GM21381 (cell line): ENCODE results near the gene NMNAT2.
"Not testable (repeated sequence)": the region's sequence is repeated elsewhere in the genome, so short reads cannot be mapped to it uniquely, and the experiment has no call there.

Experiments used
- ATAC-seq: cut with Tn5 transposase; IDR thresholded peaks from one replicate; pipeline ENCODE4 v1.9.1; 2021; ENCODE audit warnings: mild to moderate bottlenecking, moderate library complexity; ENCODE audit not compliant: unreplicated experiment

NMNAT2 gene

DNA sequence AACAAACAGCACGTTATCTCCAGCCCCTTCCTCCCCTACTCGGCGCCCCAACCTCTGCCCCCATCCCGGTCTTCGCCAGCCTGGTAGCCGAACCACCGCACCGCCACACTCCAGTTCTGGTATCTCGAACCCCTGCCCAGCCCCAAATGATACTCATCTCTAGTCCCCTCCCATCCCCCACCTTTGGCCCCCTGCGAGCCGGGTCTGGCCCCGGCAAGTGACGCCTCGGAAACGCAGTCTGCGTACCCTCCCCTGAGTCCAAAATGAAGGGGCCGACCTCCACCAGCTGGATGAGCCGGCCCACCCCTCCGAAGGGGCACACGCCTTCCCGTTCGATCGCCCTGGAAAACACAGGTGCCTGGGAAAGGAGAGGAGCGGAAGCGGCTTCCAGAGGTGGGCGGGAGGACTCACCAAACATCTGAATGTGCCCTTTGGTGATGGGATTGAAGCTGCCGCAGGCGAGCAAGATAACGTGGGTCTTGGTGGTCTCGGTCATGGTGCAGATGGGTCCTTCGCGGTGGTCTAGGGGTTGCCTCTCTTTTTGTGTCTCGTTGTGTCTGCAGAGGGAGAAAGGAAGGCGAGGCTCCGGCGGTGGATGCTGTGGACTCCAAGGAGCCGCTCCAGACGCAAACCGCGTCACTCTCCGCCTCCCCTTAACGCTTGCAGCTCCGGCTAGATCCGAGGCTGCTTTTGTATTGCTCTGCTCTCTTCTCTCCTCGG is at the start of gene NMNAT2:
TSS of gene NMNAT2 (minus strand) at position 609 of the 720 bp plus-strand sequence. CDS start at position 496, 113 bp downstream.
- ATAC-seq = no peak

DNA sequence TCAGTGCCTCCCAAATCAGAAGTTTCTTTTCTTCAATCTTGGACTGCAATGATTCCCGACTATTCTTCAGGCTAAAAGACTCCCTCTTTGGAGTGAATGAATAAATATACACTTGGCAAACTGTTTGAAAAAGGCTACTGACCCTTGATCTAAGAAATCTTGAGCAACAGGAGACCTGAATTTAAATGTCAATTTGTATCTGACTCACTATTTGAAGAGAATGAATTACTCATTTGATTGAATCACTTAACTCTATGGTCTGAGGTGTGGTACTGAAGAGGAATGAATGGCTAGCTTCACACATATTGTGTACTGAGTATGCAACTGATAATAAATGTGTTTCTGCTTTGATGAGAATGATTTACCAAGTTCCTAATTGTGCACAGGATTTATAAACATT is 49.5 kb upstream of the NMNAT2 start:
- ATAC-seq = no peak

DNA sequence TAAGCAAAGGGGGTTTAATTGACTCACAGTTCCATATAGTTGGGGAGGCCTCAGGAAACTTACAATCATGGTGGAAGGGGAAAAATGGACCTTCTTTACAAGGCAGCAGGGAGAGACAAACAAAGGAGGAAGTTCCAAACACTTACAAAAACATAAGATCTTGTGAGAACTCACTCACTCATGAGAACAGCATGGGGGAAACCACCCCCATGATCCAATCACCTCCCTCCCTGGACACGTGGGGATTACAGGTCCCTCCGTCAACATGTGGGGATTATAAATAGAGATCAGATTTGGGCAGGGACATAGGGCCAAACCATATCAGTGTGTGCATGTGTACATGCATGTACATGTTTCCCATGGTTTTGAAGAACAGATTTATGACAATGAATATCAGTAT is 48.6 kb upstream of the NMNAT2 start:
- ATAC-seq = no peak

DNA sequence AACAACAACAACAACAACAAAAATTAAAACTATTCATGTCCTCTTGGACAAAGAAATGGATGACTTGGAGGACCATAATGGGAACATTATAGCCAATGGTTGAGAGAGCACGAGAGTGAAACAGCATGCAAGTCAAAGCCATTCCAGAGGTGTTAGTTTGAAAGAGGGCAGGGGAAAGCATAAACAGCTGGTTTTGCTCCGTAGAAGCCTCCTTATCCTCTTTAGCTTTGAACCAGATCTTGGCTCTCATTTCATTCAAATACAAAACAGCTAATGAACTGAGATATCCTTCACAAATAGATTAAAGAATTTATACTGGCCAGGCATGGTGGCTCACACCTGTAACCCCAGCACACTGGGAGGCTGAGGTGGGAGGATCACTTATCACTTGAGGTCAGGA is 45.4 kb upstream of the NMNAT2 start:
- ATAC-seq = no peak

- ATAC-seq = no peak
Measured at GRCh38 chr1:183461350-183461749, 43.2 kb upstream of the NMNAT2 start.

- no peak for ATAC-seq
Measured at GRCh38 chr1:183460596-183460995, 42.4 kb upstream of the NMNAT2 start.

- ATAC-seq = no peak
Measured at GRCh38 chr1:183457449-183457848, 39.3 kb upstream of the NMNAT2 start.

- ATAC-seq = no peak
Measured at GRCh38 chr1:183456826-183457225, 38.6 kb upstream of the NMNAT2 start.

DNA sequence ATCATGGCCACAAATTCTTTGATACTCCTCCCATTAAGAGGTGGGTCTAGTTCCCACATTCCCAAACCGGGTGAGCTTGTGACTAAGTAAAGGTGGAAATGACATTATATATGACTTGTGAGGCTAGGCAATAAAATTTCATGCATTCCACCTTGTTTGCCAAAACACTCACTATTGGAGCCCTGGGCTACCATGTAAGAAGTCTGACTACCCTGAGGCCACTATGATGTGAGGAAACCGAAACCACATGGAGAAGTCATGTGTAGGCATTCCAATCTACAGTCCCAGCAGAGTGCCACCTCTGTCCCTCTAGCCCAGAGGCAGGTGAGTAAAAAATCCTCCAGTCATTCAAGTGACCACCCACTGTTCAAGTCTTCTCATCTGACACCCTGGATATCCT is 36.2 kb upstream of the NMNAT2 start:
- ATAC-seq = no peak

- no peak for ATAC-seq
Measured at GRCh38 chr1:183450093-183450492, 31.9 kb upstream of the NMNAT2 start.

- no peak for ATAC-seq
Measured at GRCh38 chr1:183449223-183449770, 31.1 kb upstream of the NMNAT2 start.

GRCh38 chr1:183444243-183444642 is 26.1 kb upstream of the NMNAT2 start:
- ATAC-seq = no peak

- no peak for ATAC-seq
Measured at GRCh38 chr1:183443466-183443865, 25.3 kb upstream of the NMNAT2 start.

DNA sequence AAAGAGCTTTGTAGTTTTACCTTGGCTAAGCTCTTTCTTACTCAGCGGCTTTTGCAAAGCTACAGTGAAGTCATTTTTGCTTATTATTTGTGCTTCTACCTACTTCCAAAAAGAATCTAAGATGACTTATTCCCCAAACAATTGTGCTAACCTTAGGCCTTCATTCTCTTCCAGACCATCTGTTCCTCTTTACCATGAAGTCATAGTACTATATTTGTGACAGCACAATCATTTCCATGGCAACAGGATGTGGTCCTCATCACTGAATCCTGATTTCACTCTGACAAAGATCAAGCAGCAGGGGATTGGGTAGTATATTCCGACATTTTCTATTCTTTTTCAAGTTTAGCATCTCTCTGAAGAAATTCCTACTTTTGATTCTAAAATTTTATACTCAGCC is 24.8 kb upstream of the NMNAT2 start:
- no peak for ATAC-seq

GRCh38 chr1:183438060-183438459 is 19.9 kb upstream of the NMNAT2 start:
- no peak for ATAC-seq

DNA sequence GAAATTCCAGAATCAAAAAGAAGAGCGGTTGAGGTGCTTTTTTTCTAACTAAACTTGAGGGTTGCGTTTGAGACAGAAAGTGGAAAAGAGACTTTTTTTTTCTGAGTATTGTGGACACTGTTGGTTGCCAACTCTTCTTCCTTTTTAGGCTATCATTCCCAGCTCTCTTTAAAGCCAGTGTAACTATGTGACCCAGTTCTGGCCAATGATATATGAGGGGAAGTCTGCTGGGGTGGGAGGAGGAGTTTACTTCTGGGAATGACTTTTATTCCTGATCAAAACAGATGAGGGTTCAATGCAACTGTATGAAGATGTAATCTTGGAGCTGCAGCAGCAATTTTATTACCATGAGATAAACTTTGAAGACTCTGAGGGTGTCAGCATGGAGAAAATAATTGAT is 17.3 kb upstream of the NMNAT2 start:
- ATAC-seq = no peak

DNA sequence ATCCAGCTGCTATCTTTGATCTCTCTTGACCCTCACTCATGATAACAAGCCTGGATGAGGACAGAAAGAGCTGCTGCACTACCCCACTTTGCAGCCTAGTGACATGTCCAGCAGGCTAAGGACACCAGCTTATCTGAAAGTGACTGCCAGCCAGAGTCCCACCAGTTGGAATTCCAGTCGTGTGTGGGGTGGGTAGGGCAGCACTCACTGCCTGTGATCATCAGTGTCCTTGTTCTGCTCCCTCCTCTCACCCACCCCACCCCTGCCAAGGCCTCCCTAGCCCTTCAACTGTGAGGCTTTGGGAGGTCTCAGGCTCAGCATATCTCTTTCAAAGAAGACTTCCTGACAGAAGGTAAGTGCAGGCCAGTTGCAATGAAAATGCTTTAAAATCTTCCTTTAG is 15.5 kb upstream of the NMNAT2 start:
- no peak for ATAC-seq

DNA sequence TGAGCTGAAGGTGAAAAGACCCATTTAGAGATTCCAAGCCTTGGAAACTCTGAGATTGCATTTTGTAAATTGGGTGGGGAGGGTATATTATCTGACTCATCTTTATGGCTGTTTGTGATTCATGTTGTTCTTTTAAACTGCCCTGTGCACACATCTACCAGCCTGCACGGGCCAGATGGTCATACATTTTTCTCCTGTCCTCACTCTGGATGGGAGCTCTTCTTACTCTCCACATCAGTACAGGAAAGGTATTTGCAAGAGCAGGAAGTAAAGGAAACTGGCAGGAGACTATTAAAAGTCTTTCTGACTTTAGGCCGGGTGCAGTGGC is 14.3 kb upstream of the NMNAT2 start:
- no peak for ATAC-seq

- ATAC-seq = no peak
Measured at GRCh38 chr1:183431840-183432547, 13.8 kb upstream of the NMNAT2 start.

- not testable (repeated sequence) for ATAC-seq
Measured at GRCh38 chr1:183427591-183427990, 9.4 kb upstream of the NMNAT2 start.

DNA sequence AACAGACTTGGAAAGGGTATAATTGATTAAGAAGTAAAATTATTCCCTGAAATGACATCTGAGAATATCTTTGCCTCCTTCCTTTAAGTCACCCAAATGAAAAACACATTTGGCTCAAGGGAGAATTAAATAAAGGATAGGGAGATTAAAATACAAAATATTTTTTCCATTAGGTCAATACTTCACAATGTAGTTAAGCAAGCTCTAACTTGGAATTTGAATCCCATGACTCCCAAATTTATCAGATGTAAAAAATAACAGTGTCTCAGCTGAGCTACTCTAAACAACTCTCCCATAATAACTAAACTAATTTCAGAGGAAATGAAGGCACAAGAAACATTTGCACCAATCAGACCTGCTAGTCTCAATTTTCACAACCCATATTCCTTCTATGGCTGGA is 6.5 kb upstream of the NMNAT2 start:
- no peak for ATAC-seq

GRCh38 chr1:183423541-183423940 is 5.4 kb upstream of the NMNAT2 start:
- ATAC-seq = no peak
